ENCODE data around the gene RAPSN. TPM values are rescaled to one million over a fixed set of nuclear protein-coding genes. Genes with fewer than 3 reads are reported as not detected.
A peak's percentile ranks its signal among the peaks of the same experiment; 100 is the strongest.

The RAPSN gene
- total and polyA plus RNA-seq, 2 donors (not counting 1 experiment from before 2014, with no cell fraction given), result 0.17 TPM; not detected in 1

DNA sequence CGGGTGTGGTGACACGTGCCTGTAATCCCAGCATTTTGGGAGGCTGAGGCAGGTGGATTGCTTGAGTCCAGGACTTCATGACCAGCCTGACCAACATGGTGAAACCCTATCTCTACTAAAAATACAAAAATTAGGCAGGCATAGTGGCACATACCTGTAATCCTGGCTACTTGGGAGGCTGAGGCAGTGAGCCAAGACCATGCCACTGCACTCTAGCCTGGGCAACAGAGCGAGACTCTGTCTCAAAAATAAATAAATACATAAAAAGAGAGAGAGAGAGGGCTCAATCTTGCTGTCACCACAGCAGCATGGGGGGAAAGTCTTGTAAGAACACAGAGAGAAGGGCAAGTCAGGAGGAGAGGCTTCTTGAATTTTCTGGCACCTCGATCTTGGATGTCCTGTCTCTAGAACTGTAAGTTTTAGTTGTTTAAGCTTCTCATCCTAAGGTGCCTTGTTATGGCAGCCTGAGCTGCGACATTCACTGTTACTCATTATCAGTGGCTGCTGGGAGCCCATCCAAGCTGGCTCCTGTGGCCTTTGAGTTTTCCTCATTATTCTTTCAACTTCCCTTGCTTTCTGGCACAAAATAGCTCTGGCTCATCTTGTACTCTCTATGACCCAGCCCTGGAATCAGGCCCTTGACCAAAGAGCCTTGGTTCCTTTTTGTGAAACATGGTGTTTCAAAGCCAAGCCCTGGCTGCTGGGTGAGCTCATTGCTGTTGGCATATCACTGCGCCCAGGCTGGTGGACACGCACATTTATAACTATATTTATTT, 14.7 kb downstream of the RAPSN start:
- H3K4me2 ChIP-seq (ENCODE audit: extremely low read depth, insufficient read depth, low read length), result peak overlapping the region; percentile 59

GRCh38 chr11:47433157-47433556, 15.8 kb downstream of the RAPSN start:
- no peaks in the 10 kb centered on the region for H3K36me3 ChIP-seq (ENCODE audit: control insufficient read depth, insufficient read depth, low read length)
- no peaks in the 10 kb centered on the region for H4K20me1 ChIP-seq (ENCODE audit: control insufficient read depth, extremely low read depth, insufficient read depth, low read length)
- TF ChIP-seq, protein P1, sequence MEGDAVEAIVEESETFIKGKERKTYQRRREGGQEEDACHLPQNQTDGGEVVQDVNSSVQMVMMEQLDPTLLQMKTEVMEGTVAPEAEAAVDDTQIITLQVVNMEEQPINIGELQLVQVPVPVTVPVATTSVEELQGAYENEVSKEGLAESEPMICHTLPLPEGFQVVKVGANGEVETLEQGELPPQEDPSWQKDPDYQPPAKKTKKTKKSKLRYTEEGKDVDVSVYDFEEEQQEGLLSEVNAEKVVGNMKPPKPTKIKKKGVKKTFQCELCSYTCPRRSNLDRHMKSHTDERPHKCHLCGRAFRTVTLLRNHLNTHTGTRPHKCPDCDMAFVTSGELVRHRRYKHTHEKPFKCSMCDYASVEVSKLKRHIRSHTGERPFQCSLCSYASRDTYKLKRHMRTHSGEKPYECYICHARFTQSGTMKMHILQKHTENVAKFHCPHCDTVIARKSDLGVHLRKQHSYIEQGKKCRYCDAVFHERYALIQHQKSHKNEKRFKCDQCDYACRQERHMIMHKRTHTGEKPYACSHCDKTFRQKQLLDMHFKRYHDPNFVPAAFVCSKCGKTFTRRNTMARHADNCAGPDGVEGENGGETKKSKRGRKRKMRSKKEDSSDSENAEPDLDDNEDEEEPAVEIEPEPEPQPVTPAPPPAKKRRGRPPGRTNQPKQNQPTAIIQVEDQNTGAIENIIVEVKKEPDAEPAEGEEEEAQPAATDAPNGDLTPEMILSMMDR (conservative IDR thresholded peaks at IDR 0.05 in 1 of 2, IDR thresholded peaks at IDR 0.05 in 1 of 2; ENCODE audit: low read depth in 1 of 2, low read length in 2 of 2), result no peak
- no peak for TF ChIP-seq EZH2 (IDR thresholded peaks at IDR 0.05; ENCODE audit: low read length, missing control alignments)
- H3K4me3 ChIP-seq (replicated peaks in 1 of 4; ENCODE audit: control extremely low read depth in 1 of 4, insufficient read depth in 1 of 4, low read depth in 3 of 4, low read length in 4 of 4), result no peak overlapping the region
- no peak overlapping the region for H3K9ac ChIP-seq (ENCODE audit: insufficient read depth, low read length)
- peak in 1 of 2 donors; percentile 21 for DNase-seq (ENCODE audit: low read depth in 2 of 2)
- H3K4me1 ChIP-seq (ENCODE audit: control insufficient read depth, extremely low read depth, insufficient read depth, low read length), result no peaks in the 10 kb centered on the region
- no peak overlapping the region for H3K27ac ChIP-seq (ENCODE audit: insufficient read depth, low read length)
- no peaks in the 10 kb centered on the region for H3K9me3 ChIP-seq (ENCODE audit: control insufficient read depth, insufficient read depth, low read depth, low read length)
- no peak overlapping the region for H2AFZ ChIP-seq (ENCODE audit: low read length)
- H3K4me2 ChIP-seq (ENCODE audit: extremely low read depth, insufficient read depth, low read length), result no peak overlapping the region
- no peaks in the 10 kb centered on the region for H3K79me2 ChIP-seq (ENCODE audit: control insufficient read depth, insufficient read depth, low read length)
- no peaks in the 10 kb centered on the region for H3K27me3 ChIP-seq (ENCODE audit: control insufficient read depth, insufficient read depth, low read length)

More for the DNA sequence above, 14.7 kb downstream of the RAPSN start:
- no peaks in the 10 kb centered on the region for H4K20me1 ChIP-seq (ENCODE audit: control insufficient read depth, extremely low read depth, insufficient read depth, low read length)
- H3K9me3 ChIP-seq (ENCODE audit: control insufficient read depth, insufficient read depth, low read depth, low read length), result no peaks in the 10 kb centered on the region
- no peaks in the 10 kb centered on the region for H3K79me2 ChIP-seq (ENCODE audit: control insufficient read depth, insufficient read depth, low read length)
- no peak for TF ChIP-seq EZH2 (IDR thresholded peaks at IDR 0.05; ENCODE audit: low read length, missing control alignments)
- TF ChIP-seq, protein P1 (conservative IDR thresholded peaks at IDR 0.05 in 1 of 2, IDR thresholded peaks at IDR 0.05 in 1 of 2; ENCODE audit: low read depth in 1 of 2, low read length in 2 of 2), result no peak
- H3K36me3 ChIP-seq (ENCODE audit: control insufficient read depth, insufficient read depth, low read length), result no peaks in the 10 kb centered on the region
- no peak overlapping the region for H2AFZ ChIP-seq (ENCODE audit: low read length)
- no peak overlapping the region for H3K27ac ChIP-seq (ENCODE audit: insufficient read depth, low read length)
- DNase-seq (ENCODE audit: low read depth in 2 of 2), result peak; percentile 54 to 88
- no peaks in the 10 kb centered on the region for H3K27me3 ChIP-seq (ENCODE audit: control insufficient read depth, insufficient read depth, low read length)
- H3K4me3 ChIP-seq (replicated peaks in 1 of 4; ENCODE audit: control extremely low read depth in 1 of 4, insufficient read depth in 1 of 4, low read depth in 3 of 4, low read length in 4 of 4), result no peak overlapping the region
- H3K9ac ChIP-seq (ENCODE audit: insufficient read depth, low read length), result no peak overlapping the region
- no peaks in the 10 kb centered on the region for H3K4me1 ChIP-seq (ENCODE audit: control insufficient read depth, extremely low read depth, insufficient read depth, low read length)

DNA sequence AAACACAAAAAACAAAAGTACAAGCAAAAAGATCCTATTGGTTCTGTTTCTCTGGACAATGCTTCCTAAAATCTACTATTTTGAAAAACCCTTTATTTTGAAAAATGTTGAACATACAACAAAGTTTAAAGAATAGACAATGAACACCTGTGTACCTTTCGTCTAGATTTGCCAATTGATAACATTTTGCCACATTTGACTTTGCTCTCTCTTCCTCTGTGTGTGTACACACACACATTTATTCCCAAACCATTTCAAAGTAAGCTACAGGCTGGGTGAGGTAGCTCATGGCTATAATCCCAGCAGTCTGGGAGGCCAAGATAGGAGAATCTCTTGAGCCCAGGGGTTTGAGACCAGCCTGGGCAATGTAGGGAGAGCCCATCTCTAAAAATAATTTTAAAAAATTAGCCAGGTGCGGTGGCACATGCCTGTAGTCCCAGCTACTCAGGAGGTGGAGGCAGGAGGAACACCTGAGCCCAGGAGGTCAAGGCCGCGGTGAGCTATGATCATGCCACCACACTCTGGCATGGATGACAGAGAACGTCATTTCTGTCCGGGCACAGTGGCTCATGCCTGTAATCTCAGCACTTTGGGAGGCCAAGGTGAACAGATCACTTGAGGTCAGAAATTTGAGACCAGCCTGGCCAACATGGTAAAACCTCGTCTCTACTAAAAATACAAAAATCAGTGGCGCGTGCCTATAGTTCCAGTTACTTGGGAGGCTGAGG, 17.4 kb downstream of the RAPSN start:
- Histone ChIP-seq H2AFZ (ENCODE audit: low read length) (no peak overlapping the region), H3K36me3 (ENCODE audit: control insufficient read depth, insufficient read depth, low read length) (no peaks in the 10 kb centered on the region), H3K9ac (ENCODE audit: insufficient read depth, low read length) (no peak overlapping the region), H3K9me3 (ENCODE audit: control insufficient read depth, insufficient read depth, low read depth, low read length) (no peaks in the 10 kb centered on the region), H3K4me3 (replicated peaks in 1 of 4; ENCODE audit: control extremely low read depth in 1 of 4, insufficient read depth in 1 of 4, low read depth in 3 of 4, low read length in 4 of 4) (no peak overlapping the region), H3K27ac (ENCODE audit: insufficient read depth, low read length) (no peak overlapping the region), H3K27me3 (ENCODE audit: control insufficient read depth, insufficient read depth, low read length) (no peaks in the 10 kb centered on the region), H3K4me2 (ENCODE audit: extremely low read depth, insufficient read depth, low read length) (no peak overlapping the region), H3K79me2 (ENCODE audit: control insufficient read depth, insufficient read depth, low read length) (no peaks in the 10 kb centered on the region), H3K4me1 (ENCODE audit: control insufficient read depth, extremely low read depth, insufficient read depth, low read length) (no peaks in the 10 kb centered on the region), H4K20me1 (ENCODE audit: control insufficient read depth, extremely low read depth, insufficient read depth, low read length) (no peaks in the 10 kb centered on the region)
- no peak for TF ChIP-seq EZH2 (IDR thresholded peaks at IDR 0.05; ENCODE audit: low read length, missing control alignments)
- TF ChIP-seq, protein P1 (conservative IDR thresholded peaks at IDR 0.05 in 1 of 2, IDR thresholded peaks at IDR 0.05 in 1 of 2; ENCODE audit: low read depth in 1 of 2, low read length in 2 of 2), result no peak
- DNase-seq (ENCODE audit: low read depth in 2 of 2), result no peak

Data from fibroblast of lung (primary cell).